Measurements from ENCODE around the gene GALNT7.
"Not testable (repeated sequence)": the region's sequence is repeated elsewhere in the genome, so short reads cannot be mapped to it uniquely, and the experiment has no call there.

The GALNT7 gene

DNA sequence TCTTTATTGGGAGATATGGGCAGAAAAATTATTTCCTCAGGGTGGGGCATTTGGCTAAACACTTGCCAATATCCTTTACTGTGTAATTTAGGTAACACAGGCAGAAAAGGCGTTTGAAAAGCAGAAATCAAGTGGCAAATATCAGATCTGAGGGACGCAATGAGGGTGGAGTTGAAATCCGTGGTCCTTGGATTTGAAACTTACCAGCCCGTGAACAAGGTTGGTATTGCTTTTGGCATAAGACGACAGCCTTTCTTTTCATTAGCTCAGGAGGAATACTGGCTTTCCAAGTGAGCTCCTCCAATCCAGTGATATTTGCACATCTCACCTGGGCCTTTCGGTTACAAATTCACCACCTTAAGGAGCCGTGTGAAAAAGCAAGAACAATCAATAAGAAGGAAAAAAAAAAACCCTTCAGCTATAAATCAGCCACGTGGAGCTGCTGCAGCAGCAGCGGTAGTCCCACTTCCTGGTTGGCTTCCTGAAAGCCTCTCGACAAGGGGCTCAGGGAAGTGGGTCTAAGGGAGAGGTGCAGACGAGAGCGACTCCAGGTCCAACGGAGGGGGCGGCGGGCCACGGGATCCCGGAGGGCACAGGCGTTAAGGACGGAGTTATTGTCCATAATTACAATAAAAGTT, 734 bp upstream of the GALNT7 start:
- peak in 1 of 2 experiments; percentile 63 for DNase-seq

GRCh38 chr4:173169178-173169427, 492 bp downstream of the GALNT7 start:
- DNase-seq: no peak

DNA sequence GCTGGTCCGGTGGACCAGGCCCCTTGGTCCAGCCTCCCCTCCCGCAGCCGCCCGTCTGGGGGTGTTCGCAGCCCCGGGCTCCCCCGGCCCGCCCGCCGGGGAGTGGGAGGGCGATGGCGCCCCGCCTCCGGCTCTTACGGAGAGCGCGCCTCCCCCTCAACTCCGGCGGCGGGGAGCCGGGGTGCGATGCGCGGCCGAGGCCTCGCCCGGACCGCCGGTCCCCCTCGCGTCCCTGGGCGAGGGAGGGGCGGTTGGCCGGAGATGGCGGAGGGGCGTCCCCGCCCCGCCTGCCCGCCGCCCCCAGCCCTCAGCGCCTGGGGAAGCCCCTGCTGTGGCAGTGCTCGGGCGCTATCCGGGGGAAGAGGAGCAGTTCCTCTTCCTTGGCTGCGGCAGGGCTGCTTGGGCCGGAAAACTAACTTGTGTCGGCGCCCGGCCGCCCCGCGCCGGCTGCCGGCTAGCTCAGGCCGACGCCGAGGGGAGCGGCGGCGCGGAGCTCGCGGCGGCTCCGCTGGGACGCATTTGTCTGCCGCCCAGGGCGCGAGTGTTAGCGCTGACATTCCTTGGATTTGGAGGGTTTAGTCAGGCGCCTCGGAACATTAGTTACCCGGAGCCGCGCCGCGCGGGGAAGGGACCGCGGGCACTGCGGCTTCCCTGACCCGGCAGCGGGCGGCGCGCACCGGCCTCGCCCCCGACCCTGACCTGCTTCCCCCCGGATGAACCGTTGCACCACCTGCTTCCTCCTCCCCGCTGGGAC, 994 bp downstream of the GALNT7 start:
- peak; percentile 15 to 46 for DNase-seq

DNA sequence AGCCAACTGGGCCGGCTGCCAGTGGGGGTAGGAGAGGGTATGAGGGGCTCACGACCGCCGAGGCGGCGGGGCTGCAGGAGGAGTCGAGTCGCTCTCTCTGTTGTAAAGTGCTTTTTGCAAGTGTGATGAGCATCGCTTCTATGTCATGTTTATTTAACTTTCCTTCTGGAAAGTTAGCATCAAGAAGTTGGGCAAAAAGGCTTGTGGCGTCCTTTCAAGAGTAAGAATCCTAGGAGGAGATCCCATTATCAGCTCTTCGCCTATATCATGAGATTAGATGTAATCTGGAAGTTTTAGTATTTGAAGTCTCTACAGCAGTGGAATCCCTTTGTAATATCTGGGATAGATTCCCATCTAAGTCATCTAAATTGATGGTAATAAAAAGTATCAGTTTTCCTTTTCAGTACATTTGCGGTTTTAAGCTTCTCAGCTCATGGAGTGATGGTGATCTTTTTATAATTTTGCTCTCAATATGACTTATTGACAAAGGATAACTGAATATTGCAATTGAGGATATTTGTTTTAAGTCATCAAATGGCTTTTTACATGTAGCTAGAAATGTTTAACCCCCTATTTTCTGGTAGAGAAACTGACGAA, 1.7 kb downstream of the GALNT7 start:
- peak in 1 of 2 experiments; percentile 25 for DNase-seq

GRCh38 chr4:173171098-173171497, 2.5 kb downstream of the GALNT7 start:
- DNase-seq: no peak

DNA sequence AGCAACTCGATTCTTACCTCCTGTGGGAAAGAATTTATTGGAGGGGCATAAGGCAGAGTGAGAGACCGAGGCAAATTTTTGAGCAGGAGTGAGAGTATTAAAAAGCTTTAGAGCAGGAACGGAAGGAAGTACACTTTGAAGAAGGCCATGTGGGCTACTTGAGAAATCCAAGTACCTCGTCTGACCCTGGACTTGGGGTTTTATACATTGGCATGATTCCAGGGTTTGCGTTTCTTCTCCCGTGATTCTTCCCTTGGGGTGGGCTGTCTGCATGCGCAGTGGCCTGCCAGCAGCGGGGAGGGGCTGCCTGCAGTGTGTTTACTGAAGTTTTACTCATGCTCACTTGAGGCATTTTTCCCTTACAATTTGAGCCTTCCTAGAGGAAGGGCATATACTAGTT, 3.4 kb downstream of the GALNT7 start:
- DNase-seq: no peak

DNA sequence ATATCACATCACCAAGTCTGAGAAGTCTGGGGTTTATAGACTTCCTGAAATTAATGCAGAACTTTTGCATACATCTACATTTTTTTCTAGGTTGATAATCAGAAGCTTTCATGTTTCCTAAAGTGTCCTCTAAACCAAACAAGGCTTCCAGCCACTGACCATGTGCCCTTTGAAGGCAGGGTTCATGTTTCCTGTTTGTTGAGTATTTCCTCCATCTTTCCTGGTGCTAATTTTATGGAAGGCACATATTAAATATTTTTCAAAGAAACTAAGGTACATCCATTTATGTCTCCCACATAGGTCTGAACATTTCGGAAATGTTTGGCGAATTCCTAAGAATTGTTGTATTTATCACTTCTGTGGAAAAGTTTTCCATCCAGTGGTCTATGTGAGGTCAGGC, 5.6 kb downstream of the GALNT7 start:
- DNase-seq: no peak

DNA sequence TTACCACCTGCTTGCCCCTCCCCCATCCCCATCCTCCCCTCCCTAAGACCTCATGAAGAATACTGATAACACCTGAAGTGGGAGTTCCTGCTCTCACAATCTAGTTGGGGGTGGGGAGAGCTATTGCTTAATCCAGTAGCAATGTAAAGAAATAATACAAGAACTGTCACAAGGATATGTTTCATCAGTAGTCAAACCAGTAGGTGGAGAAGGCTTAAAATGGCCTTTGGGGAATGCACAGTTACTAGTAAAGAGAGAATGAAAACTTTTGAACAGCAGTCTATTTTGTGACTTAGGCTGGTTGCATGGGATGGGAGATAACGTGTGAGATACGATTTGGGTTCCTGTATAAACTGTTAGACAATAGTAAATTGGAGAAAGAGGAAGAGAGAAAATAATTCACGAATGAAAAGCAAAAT, 6.0 kb downstream of the GALNT7 start:
- DNase-seq: no peak

- DNase-seq: no peak
Observed at GRCh38 chr4:173176010-173176409, 7.4 kb downstream of the GALNT7 start.

DNA sequence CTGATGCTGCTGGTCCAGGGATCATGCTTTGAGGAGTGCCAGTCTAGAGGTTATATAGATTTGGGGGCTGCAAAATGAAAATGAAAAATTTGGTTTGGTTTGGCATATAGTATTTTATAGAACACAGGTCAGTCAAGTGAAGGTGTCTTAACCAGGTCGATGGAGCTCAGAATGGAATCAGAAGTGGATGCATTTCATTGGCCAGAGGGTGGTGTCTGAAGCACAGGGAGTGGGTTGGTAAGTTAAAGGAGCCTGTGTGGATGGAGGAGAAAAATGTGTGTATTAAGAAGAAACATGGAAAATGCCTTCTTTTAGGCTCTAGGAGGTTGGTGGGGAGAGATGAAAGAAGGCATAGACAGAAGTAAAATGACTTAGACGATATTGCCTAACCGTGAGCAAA, 8.6 kb downstream of the GALNT7 start:
- no peak for DNase-seq

DNA sequence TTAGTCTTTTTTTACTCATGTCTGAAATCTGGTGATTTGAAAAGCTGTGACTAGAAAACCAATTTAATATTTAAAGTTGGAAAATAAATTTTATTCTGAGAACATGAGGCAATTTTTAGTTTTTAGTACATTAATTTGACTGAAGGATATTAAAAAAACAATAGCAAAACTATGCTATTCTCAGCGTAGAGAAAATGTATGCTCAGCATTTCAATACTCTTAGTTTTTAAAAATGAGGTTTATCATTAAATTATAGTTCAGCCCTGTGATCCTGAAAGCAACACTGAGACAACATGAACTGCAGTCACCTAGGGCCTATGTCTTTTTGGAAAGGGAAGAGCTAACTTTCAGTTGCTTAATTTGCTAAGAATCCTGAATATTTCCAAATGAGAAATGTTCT, 9.5 kb downstream of the GALNT7 start:
- DNase-seq: no peak

- DNase-seq: no peak
Observed at GRCh38 chr4:173181848-173182247, 13.2 kb downstream of the GALNT7 start.

DNA sequence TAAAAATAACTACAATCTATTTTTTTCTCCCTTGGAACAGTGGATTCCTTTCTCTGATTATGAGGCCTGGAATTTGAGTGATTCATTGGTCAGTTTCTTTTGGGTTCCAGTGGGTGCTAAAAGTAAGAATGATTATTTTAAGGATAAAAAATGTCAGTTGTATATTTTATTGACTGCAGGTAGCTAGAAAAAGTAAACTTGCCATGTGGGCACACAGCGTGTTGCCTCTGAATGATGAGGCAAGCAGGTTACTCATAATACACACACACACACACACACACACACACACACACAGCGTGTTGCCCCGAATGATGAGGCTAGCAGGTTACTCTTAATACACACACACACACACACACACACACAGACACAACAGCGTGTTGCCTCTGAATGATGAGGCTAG, 13.8 kb downstream of the GALNT7 start:
- no peak for DNase-seq

DNA sequence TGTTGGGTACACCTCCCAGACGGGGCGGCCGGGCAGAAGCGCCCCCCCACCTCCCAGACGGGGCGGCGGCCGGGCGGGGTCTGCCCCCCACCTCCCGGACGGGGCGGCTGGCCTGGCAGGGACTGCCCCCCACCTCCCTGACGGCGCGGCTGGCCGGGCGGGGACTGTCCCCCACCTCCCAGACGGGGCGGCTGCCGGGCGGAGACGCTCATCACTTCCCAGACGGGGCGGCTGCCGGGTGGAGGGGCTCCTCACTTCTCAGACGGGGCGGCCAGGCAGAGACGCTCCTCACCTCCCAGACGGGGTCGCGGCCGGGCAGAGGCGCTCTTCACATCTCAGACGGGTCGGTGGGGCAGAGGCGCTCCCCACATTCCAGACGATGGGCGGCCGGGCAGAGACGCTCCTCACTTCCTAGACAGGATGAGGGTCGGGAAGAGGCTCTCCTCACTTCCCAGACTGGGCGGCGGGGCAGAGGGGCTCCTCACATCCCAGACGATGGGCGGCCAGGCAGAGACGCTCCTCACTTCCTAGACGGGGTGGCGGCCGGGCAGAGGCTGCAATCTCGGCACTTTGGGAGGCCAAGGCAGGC, 15.1 kb downstream of the GALNT7 start:
- not testable (repeated sequence) for DNase-seq

GRCh38 chr4:173185847-173186510, 17.4 kb downstream of the GALNT7 start:
- no peak for DNase-seq

DNA sequence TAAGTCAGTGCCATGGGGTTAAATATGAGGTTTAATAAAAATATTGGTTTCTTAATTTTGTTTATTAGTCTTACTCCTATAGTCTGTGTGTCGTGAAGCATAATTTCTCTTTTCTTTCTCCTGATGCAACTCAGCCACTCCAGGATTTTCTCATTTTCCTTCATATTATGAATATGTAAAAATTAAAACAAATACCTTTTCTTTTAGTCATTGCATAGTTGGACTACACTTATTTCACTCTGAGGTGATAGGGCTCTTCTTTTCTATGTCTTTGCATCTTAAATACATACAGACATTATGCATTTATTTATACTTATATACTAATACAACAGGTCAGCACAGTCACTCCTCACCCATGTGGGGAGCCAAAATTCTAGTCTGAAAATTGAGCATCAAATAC, 19.1 kb downstream of the GALNT7 start:
- DNase-seq: no peak

DNA sequence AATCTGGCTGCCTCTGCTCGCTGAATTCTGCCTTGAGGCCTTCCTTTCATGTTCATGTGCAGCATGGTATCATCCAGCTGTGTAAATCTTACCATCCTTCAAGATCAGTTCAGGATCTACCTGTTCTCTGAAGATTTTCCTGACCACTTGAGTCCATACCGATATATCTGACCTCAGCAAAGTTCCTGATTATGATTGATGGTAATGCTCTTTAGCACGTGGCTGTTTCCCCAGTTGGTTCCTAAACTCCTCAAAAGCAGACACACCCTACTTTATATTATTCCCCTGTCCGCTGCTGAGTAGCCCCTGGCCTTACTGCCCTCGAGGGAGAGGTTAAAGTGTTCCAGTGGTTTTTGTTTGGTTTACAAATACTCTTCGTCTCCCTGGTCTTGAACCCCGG, 20.0 kb downstream of the GALNT7 start:
- no peak for DNase-seq

- DNase-seq: no peak
Observed at GRCh38 chr4:173189117-173189693, 20.6 kb downstream of the GALNT7 start.

GRCh38 chr4:173191623-173192041, 23.0 kb downstream of the GALNT7 start:
- no peak for DNase-seq

GRCh38 chr4:173192375-173193162, 24.0 kb downstream of the GALNT7 start:
- DNase-seq: peak in 1 of 2 experiments; percentile 7

GRCh38 chr4:173194157-173194556, 25.5 kb downstream of the GALNT7 start:
- DNase-seq: no peak

DNA sequence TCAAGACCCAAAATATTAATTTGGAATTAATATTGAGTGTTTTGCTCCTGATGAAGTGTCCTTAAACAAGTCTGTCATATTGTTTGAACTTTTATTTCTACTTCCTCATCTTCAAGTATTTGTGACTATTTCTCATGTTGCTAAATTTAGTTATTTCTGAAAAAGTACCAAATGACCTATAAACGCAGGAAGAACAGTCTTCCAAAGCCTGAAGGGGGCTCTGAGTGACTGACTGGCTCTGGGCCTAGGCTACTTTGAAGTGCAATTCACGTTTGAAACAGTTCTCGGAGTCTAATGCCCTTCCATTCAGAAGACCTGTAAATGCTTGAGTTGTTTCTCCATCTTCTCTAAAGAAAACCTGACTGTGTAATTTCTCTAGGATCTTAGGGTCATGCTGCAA, 26.5 kb downstream of the GALNT7 start:
- DNase-seq: no peak
